Bone marrow (tissue), 2 donors: Measurements from ENCODE around the gene RSU1.

Source experiments
- DNase-seq, 2 donors: peaks; one replicate each; lab custom pipeline; 2025; lab: John Stamatoyannopoulos, UW

RSU1 gene

DNA sequence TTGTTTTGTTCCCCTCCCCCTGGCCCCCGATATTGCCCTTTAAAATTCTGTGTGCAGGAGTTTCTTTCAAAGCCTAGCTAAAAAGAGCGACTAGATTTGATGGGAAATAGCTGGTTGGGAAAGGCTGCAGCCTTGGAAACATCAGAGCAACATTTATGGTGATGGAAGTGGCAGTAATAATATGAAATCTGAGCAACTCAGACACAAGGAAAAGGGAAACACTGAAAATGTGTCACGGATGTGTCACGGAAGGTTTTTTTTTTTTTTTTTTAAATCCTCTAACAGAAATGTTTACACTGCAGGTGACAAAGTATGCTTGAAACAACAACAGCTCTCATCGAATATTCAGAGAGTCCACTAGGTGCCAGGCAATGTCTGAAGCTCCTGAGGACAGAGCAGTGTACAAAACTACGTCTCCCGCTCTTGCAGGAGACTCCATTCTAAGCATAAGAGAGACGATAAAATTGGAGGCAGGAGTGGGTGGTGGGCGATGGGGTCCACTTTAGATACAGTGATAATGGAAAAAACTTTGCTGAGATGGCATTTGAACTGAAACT is 143.0 kb downstream of the RSU1 start:
- no peak for DNase-seq

- no peak for DNase-seq
Measured at GRCh38 chr10:16673443-16673842, 143.8 kb downstream of the RSU1 start.

- DNase-seq, result no peak
Measured at GRCh38 chr10:16663444-16663843, 153.8 kb downstream of the RSU1 start.

DNA sequence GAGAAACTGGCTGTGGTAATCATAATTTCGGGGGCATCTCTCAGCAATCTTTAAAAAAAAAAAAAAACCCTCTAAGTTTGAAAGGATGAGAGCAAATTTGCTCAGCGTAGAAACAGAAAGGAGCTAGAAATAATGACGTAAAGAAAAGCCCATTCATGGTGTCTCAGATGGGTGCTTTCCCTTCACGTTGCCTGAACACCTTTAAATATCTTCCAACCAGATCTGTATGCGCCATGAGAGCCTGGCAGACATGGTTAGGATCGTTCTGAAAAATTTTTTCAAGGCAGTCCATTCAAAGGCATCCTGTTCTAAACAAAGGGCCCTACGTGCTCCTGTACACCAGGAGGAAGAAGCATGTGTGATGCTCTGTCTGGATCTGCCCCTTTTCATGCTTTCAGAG is 154.3 kb downstream of the RSU1 start:
- no peak for DNase-seq

GRCh38 chr10:16656895-16657294 is 160.3 kb downstream of the RSU1 start:
- no peak for DNase-seq

- DNase-seq, result no peak
Measured at GRCh38 chr10:16653224-16653623, 164.0 kb downstream of the RSU1 start.

- DNase-seq, result no peak
Measured at GRCh38 chr10:16652154-16652553, 165.1 kb downstream of the RSU1 start.

DNA sequence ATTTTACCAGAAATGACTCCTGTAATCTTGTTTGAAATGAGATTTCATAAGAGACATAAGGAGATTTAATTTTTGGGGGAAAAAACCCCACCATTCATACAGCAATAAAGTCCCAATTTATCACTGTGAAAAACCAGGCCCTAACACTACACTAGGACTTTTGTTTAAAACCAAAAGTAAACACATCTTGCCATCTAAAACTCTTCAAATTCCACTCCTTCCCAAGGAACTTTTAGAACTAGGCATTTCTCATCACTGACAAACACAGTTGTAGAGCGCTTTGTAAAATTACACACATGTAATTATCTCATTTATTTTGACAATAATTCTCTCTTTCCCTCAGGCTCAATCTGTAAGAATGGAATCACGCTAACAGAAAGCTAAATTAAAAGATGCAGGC is 167.5 kb downstream of the RSU1 start:
- DNase-seq, result no peak

- no peak for DNase-seq
Measured at GRCh38 chr10:16648366-16648765, 168.9 kb downstream of the RSU1 start.

- DNase-seq, result no peak
Measured at GRCh38 chr10:16646181-16647059, 170.8 kb downstream of the RSU1 start.

- DNase-seq, result no peak
Measured at GRCh38 chr10:16644146-16644545, 173.1 kb downstream of the RSU1 start.

GRCh38 chr10:16643502-16643901 is 173.7 kb downstream of the RSU1 start:
- DNase-seq, result no peak

DNA sequence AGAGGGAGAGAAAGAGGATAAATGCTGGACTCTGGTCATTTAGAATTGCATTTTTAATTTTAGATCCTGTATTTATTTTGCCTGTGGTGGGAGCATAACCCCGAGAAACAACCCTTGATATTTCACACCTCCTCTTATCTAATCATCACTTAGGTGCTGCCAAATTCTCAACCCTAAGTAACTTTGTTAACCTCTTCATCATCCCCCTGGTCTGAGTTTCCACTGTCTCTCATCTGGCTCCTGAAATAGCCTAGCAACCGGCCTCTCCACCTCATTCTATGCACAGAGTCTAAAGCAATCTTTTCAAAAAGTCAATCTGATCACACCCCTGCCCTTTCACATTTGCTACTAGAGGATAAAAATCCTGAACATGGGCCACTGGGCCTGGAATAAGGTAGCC is 177.1 kb downstream of the RSU1 start:
- no peak for DNase-seq

GRCh38 chr10:16639471-16639870 is 177.8 kb downstream of the RSU1 start:
- no peak for DNase-seq

DNA sequence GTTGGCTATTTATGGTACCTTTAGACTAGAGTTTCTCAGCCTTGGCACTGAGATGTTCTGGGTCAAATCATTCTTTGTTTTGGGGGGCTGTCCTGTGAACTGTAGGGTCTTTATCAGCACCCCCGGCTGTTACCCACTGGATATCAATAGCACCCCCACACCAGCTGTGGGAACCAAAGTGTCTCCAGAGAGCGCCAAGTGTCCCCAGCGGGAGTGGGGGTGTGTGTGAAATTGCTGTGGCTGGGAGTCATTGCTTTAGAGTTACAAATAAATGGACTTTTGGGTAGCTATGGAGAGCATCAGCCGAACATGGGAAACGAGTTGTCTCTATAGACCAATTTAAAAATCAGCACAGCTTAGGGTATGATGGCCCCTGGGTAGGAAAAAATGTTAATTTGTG is 184.2 kb downstream of the RSU1 start:
- DNase-seq, result no peak

DNA sequence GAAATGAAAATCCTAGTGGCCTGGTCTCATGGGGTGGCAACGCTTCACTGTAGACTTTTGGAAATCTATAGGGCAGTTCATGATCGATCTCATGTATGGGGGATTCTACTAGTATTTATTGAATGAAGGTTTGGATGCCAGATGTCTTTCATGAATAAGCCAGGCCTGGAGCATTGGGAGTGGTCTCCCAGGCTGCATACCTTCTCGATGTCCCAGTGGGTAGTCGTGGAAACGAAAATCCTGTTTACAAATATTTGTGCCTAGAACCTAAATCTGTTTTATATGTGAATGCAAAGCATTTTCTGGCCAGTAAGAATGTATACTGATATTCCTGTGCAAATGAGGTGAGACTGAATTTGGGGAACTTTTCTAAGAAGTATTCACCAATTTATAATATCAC is 190.5 kb downstream of the RSU1 start:
- no peak for DNase-seq

- no peak for DNase-seq
Measured at GRCh38 chr10:16612981-16613355, 204.3 kb downstream of the RSU1 start.

- no peak for DNase-seq
Measured at GRCh38 chr10:16612115-16612980, 204.9 kb downstream of the RSU1 start.

DNA sequence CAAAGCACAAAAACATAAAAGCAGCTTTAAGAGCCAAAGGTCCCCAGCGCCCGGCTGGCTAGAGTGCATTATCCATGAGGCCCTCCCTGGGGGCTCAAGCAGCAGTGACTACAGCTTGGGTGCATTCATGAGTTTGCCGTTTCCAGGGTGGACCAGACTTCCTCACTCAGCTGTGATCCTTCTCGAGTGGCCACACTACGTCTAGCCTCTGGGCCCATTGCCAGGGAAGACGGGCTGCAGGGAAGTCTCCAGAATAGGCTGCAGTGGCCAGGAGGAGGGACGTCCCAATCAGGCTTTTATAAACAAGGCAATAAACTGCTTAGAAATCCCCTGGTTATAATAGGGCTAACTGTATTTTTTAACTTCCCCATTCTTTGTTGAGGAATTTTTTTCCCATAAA is 206.2 kb downstream of the RSU1 start:
- DNase-seq, result no peak

DNA sequence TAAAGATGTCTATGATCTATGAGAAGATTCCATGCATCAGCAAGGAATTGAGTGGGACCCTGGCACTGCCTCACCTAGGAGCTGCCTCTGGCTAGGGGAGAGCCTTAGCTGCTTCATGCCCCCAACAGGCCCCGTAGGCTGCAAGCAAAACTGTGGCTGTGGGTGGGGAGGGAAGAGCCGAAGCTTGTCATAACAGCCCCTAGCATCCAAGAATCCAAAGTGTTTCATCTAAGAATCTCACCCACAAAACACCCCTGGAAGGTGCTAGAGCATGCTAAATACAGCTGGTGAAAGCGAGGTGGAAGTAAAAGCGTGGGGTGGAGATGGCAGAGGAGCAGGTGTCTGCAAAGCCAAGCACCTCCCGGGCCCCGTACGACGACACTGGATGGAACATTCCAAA is 208.0 kb downstream of the RSU1 start:
- no peak for DNase-seq

GRCh38 chr10:16606923-16607322 is 210.3 kb downstream of the RSU1 start:
- no peak for DNase-seq

DNA sequence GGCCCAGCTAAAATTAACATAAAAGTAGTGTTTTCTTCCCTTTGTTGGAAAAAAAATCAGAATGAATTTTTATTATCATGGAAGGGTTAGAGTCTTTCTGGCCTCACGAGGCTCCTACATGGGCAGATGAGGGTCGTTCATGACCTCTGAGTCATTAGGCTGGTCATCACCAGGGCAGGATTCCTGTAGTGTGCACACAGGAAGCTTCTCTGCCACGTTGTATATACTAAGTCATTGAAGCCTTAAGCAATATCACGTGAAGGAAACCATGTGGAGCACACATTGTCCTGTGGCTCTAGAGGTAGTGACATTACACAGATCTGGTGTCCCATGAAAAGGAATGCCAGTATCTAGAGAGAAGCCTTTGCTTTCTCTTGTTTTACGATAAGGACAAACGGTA is 210.8 kb downstream of the RSU1 start:
- DNase-seq, result no peak

DNA sequence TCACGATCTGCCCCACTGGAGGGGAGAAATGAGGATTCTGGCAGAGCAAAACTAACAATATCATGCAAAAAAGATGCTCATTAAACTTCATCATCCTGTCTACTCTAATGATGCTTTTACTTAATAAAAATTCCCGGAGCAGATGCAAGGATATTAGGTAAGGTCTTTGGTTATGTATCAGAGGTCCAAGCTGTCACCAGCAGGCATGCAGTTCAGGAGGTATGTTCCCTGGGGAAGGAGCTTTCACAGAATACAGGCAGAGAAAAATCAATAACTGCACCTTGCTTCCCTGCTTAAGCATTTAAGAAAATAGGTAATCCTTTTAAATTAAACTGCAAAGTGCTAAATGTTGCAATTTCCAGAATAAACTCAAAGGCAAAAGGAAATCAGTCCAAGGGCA is 213.9 kb downstream of the RSU1 start:
- no peak for DNase-seq
